ENCODE results near the gene AP1S3.

- TF ChIP-seq POLR2AphosphoS5 (IDR thresholded peaks at IDR 0.05; ENCODE audit: low read depth, low read length): no peak
- no peak for TF ChIP-seq POLR2A (IDR thresholded peaks at IDR 0.05; ENCODE audit: low read depth, low read length)
- no peak for TF ChIP-seq SPI1 (IDR thresholded peaks at IDR 0.05; ENCODE audit: low read depth, low read length)
- TF ChIP-seq TAF1 (IDR thresholded peaks at IDR 0.05; ENCODE audit: low read depth, low read length): no peak
- TF ChIP-seq PAX5 (IDR thresholded peaks at IDR 0.05; ENCODE audit: insufficient read depth, low read length, severe bottlenecking): no peak
- TF ChIP-seq POU2F2 (IDR thresholded peaks at IDR 0.05; ENCODE audit: low read depth, low read length): no peak
Observed at GRCh38 chr2:223753940-223754339, 83.4 kb downstream of the AP1S3 start.

Data from GM12891 (cell line).